Dendritic cell treated with granulocyte-macrophage colony-stimulating factor and Interleukin-4, amounts not matched to agents 40 ng/mL and 50 ng/mL, for 4 days (primary cell): ENCODE data around the gene FOXP2.

Experiments
- H3K27ac Mint-ChIP-seq: one replicate; pipeline ENCODE4 v1.8.0; 2022; ENCODE audit warnings: mild to moderate bottlenecking, mixed read lengths
- H3K27me3 Mint-ChIP-seq: one replicate; pipeline ENCODE4 v1.8.0; 2022; ENCODE audit warnings: mild to moderate bottlenecking, mixed read lengths
- H3K36me3 Mint-ChIP-seq: one replicate; pipeline ENCODE4 v1.8.0; 2022; ENCODE audit warnings: low read depth, mixed read lengths
- H3K4me1 Mint-ChIP-seq: one replicate; pipeline ENCODE4 v1.8.0; 2022; ENCODE audit warnings: low read depth, mixed read lengths
- H3K4me3 Mint-ChIP-seq: one replicate; pipeline ENCODE4 v1.8.0; 2022; ENCODE audit warnings: mild to moderate bottlenecking, moderate library complexity, mixed read lengths
- H3K9me3 Mint-ChIP-seq: one replicate; pipeline ENCODE4 v1.8.0; 2022; ENCODE audit warnings: mixed read lengths
- intact Hi-C: fragments of 100-400 bp; cut with micrococcal nuclease; formaldehyde crosslinking; loops from one replicate; pipeline ENCODE4 v1.15.0; 2022

The FOXP2 gene

DNA sequence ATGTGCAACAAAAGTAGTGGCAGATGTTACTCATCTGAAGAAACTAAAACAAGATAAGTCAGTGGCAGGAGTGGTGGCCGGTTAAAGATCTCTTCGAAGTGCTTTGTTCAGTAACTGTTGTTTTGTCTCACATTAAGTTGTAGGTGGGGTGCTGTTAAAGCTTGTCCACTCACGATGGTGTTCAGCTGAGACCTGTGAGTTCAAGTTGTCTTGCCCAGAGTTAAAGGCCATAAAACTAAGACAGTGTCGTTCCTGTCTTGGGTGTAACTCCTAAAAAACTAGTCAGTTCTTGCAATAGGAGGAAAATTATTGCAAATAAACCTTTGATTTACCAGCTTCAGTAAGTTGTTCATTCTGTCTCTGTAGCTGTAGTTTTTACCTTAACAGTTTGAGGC lies 857 bp upstream of the FOXP2 start:
- Mint-ChIP-seq H3K36me3 (no peaks in the 10 kb centered on the region), H3K27ac (no peak overlapping the region), H3K4me3 (no peak overlapping the region), H3K27me3 (no peaks in the 10 kb centered on the region), H3K9me3 (no peaks in the 10 kb centered on the region), H3K4me1 (no peaks in the 10 kb centered on the region)
- intact Hi-C loops, result no loop called here

DNA sequence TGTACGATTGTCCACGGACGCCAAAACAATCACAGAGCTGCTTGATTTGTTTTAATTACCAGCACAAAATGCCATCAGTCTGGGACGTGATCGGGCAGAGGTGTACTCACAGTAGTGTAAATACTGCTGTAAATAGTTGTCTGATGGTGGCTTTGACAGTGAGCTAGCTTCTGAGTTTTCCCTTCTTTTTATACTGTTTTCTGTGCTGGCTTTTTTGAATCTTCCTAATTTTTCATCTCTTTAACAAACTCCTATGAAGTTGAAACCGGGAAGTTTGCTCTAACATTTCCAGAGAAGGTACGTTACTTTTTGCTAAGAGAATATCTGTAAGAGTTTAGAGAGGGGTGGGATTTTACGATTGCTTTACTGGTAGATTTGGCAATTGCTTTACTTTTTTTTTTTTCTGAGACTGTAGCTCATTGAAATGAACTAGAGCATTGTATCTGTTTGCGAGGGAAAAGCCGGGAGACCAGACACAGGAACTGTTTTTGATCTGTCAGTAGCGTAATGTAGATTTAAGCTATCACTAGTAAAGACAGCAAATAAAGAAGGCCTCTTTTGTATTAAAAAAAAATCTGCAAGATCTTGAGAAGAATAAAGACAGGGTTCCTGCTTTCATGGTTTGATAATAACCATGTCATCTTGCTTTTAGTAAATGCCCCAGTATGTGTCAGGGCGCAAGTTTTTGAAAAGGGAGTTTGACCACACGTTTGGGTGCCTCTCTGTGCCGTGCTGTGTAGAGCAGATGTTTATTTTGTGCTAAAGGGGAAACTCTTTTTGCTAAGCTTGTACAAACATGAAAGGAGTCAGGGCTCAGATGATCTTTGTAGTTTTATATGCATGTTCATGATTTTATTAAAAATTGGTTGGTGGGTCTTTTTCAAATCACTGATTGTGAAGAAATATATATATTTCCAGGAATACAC lies 712 bp downstream of the FOXP2 start:
- Mint-ChIP-seq H3K36me3 (no peaks in the 10 kb centered on the region), H3K4me3 (no peak overlapping the region), H3K9me3 (no peaks in the 10 kb centered on the region), H3K27ac (no peak overlapping the region), H3K4me1 (no peaks in the 10 kb centered on the region), H3K27me3 (no peaks in the 10 kb centered on the region)
- intact Hi-C loops, result no loop called here

DNA sequence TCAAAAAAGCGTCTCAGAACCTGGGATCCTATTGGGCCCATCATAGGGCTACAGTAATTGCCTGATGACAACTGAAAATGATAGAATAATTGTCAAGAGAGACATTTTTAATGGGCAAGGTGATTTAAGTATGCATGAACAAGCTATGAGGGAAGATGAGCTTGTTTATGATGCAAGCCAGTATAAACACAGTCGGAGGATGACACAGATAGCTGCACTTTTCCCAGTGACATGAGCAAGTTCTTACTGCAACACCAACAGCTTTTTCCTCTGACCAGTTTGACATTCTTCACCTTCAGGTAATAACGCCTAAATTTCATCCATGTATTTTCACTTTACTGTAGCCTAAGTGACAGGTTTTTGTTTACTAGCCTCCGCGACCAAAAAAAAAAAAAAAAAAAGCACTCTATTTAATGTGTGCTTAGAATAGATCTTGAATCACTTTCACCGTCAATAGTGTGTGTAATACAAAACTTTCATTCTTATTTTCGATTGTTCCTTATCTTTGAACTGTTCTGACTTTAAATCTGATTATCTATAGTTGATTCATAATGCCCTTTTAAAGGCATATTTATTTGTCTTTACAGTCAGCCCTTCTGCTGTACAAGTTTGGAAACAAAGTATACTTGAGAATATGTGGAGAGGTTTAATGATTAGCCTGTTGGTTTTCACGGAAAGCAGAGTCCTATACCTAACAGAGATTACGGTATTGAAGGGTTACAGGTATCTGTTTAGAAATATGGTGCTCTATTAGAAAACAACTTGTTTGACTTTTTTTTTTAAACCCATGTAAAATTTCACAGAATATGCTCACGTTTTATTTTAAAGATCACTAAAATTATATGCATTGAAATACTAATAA lies 1.7 kb downstream of the FOXP2 start:
- no peak overlapping the region for H3K27ac Mint-ChIP-seq
- H3K36me3 Mint-ChIP-seq, result no peaks in the 10 kb centered on the region

DNA sequence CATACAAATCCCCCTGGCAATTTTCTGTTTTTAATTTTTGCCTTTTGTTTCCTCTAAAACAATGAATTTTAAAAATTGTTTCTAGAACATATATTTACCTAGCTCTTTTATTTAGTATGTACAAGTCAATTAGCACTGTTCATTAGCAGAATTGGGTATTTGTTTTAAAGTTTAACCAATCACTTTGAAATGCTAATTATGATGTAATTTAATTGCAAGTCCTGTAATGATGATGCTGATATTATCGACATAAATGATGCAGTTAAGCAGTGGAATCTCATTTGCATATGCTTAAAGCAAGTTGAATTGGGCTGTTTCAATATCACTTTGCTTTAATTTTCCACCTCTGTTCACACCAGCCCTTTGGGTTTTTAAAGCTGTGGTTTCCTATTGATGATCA lies 2.7 kb downstream of the FOXP2 start:
- Mint-ChIP-seq H3K4me1 (no peaks in the 10 kb centered on the region), H3K27ac (no peak overlapping the region), H3K27me3 (no peaks in the 10 kb centered on the region), H3K36me3 (no peaks in the 10 kb centered on the region), H3K9me3 (no peaks in the 10 kb centered on the region), H3K4me3 (no peak overlapping the region)
- intact Hi-C loops, result no loop called here

More for the DNA sequence above, 1.7 kb downstream of the FOXP2 start:
- intact Hi-C loops, result no loop called here
- no peaks in the 10 kb centered on the region for H3K4me1 Mint-ChIP-seq
- no peaks in the 10 kb centered on the region for H3K9me3 Mint-ChIP-seq
- H3K4me3 Mint-ChIP-seq, result no peak overlapping the region
- no peaks in the 10 kb centered on the region for H3K27me3 Mint-ChIP-seq

DNA sequence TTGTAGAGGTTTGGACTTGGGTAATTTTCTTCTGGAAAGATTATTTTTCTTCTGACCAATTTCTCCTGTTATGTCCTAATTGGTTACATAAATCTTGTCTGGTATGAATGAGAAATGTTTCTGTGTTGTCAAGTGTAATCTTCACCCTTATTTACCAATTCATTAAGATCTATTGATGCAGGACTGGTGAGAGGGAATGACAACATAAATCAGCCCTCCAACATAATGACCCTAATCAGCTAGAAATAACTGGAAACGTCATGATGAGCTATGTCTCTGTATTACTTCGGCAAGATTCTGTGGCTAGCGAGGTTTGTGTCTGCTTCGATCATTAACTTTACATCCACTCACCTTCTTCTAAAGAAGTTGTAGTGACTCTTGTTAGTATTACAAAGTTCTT lies 3.5 kb downstream of the FOXP2 start:
- Mint-ChIP-seq H3K27me3 (no peaks in the 10 kb centered on the region), H3K4me3 (no peak overlapping the region), H3K36me3 (no peaks in the 10 kb centered on the region), H3K4me1 (no peaks in the 10 kb centered on the region), H3K9me3 (no peaks in the 10 kb centered on the region), H3K27ac (no peak overlapping the region)
- intact Hi-C loops, result no loop called here

DNA sequence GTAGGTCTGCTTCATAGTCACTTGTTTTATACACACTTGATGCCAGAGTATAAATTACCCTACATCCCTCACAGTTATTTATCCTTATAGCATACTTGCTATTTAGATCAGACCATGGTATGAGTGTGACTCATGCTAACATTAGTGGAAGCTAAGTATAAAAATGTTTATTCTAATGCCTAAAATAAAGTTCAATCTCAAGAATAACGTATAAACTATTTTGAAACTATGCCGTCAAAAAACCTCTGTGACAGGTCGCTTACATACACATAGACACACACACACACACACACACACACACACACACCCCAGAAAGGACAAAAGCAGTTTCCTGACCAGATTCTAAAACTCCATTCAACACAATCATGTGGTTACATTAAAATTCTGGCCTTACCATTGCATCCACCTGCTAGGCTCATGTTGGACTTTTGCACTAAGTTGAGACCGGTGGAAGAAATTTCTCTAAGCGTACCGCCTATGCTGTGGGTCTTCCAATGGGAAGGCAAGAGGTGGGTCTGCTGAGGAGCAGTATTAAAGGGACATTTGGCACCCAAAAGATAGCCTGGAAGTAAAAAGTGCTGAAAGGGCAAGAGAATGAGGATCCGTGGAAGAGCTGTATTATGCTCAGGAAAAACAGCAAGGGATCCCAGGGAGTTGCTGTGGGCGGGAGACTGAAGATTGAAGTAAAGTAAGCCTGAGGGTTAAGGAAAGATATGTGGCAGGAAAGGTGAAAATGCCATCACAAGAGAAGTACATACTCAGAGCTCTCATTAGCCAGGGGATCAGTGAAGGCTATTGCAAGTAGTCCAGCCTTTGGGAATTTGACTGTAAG lies 5.0 kb downstream of the FOXP2 start:
- Mint-ChIP-seq H3K4me1 (no peaks in the 10 kb centered on the region), H3K9me3 (no peaks in the 10 kb centered on the region), H3K4me3 (no peak overlapping the region), H3K36me3 (no peaks in the 10 kb centered on the region), H3K27me3 (no peaks in the 10 kb centered on the region), H3K27ac (no peak overlapping the region)
- intact Hi-C loops, result no loop called here

DNA sequence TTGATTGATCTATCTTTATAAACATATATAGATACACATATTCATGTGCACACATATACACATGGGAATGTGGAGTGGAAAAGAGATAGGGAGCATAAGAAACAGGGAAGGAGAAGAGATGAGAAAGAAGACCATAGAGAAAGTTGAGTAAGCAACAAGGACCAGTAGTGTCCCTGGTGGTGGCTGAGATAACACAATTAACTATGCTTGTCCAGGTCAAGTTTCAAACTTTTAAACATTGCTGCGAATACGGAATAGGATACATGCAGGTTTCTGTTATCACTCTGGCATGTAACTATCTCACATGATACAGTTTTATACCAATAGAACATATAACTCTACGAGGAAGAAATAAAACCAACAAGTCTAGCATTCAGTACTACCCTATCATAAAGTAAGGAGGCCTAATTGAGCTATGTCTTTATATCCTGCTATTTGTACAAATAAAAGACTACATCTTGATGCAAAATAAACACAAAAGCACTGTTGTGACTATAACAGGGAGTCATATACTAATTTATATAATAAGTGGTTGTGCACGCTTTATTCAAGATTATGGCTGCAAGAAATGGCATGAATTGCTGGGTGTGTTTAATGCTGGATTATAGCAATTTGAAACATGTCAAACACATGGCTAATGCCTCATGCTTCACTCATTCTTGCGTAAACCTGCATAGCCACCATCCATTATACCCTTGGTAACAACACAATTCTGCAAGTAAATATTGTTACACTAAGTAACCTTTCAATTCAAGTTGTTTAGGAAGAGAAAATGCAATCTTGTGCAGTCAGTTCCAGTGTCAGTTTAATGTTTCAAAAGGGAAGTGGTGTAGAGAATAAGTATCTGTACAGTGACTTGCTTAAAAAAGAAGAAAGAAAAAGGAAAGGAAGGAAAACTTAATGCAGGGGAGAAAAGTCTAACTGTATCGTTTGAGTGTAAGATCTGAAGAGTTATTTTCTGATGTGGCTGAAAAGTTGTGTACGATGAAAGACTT lies 8.2 kb downstream of the FOXP2 start:
- Mint-ChIP-seq H3K36me3 (no peaks in the 10 kb centered on the region), H3K4me3 (no peak overlapping the region), H3K27me3 (no peaks in the 10 kb centered on the region), H3K27ac (no peak overlapping the region), H3K9me3 (no peaks in the 10 kb centered on the region), H3K4me1 (no peaks in the 10 kb centered on the region)
- intact Hi-C loops, result no loop called here

DNA sequence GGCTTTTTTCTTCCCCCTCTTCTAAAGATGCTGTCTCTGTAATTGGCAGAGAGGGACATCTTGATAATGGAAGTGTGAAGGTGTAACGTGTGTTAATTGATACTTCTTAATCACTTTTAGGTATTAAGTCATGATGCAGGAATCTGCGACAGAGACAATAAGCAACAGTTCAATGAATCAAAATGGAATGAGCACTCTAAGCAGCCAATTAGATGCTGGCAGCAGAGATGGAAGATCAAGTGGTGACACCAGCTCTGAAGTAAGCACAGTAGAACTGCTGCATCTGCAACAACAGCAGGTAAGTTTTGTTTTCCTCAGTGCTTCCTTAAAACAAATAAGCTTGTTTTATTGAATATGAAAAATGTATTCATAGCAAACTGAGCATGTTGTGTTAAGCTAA lies 11.8 kb downstream of the FOXP2 start:
- Mint-ChIP-seq H3K27me3 (no peaks in the 10 kb centered on the region), H3K4me1 (no peaks in the 10 kb centered on the region), H3K9me3 (no peaks in the 10 kb centered on the region), H3K4me3 (no peak overlapping the region), H3K27ac (no peak overlapping the region), H3K36me3 (no peaks in the 10 kb centered on the region)
- intact Hi-C loops, result no loop called here

DNA sequence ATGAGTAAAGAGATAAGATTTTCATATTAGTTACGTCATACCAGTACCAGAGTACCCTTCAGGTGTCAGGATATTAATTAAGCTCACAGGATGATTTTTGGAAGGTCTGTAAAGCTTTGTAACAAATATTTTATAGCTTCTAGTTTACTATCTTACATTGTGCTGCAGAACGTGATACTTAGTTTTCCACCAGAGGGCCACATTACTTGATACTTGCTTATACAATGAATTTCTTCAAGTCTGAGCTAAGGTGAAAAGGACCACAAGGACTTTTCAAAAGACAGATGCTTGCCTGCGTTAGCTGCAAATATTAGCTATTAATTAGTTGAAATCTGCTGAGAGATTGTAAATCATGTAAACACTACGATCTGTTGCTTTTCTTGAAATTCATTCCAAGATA lies 12.2 kb downstream of the FOXP2 start:
- Mint-ChIP-seq H3K9me3 (no peaks in the 10 kb centered on the region), H3K4me1 (no peaks in the 10 kb centered on the region), H3K27me3 (no peaks in the 10 kb centered on the region), H3K36me3 (no peaks in the 10 kb centered on the region), H3K4me3 (no peak overlapping the region), H3K27ac (no peak overlapping the region)
- intact Hi-C loops, result no loop called here

DNA sequence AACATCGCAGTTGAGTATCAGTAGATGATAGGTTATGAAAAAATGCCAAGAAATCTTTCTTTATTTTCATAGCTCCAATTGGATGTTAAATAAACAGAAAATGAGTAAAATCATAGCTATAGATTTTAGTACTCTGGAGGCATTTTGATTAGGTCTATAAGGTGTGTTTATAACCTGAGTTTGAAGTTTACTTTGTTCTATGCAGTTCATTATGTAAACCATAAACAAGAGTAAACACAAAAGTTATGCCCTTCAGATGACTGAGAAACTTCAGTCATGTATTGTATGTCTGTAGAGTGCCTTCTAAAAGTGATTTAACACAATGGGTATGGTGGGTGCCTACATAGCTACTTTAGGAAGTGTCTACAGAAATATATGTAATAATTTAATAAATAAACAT lies 13.6 kb downstream of the FOXP2 start:
- H3K9me3 Mint-ChIP-seq, result no peaks in the 10 kb centered on the region
- H3K4me1 Mint-ChIP-seq, result no peaks in the 10 kb centered on the region

DNA sequence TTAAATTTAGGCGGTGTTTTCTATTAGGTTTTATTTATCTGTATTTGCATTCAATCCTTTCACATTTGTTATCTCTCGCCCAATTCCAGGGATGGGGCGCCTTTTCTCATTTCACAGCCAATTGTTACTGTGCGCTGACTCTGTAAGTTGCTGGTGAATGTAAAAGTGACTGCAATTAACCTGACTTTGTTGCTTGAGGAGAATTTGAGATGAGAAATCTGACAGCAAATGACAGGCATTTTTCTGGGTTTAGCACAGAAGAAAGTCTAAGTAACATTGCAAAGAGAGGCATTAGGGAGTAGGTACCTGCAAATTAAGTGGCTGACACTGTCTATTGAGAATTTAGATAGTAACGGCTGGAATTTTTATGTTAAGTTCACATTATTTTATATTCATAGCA lies 16.6 kb downstream of the FOXP2 start:
- no peak overlapping the region for H3K27ac Mint-ChIP-seq
- no peaks in the 10 kb centered on the region for H3K4me1 Mint-ChIP-seq
- H3K4me3 Mint-ChIP-seq, result no peak overlapping the region
- no peaks in the 10 kb centered on the region for H3K36me3 Mint-ChIP-seq
- H3K27me3 Mint-ChIP-seq, result no peaks in the 10 kb centered on the region
- intact Hi-C loops, result no loop called here
- H3K9me3 Mint-ChIP-seq, result no peaks in the 10 kb centered on the region

More for the DNA sequence above, 13.6 kb downstream of the FOXP2 start:
- H3K36me3 Mint-ChIP-seq, result no peaks in the 10 kb centered on the region
- no peak overlapping the region for H3K27ac Mint-ChIP-seq
- no peaks in the 10 kb centered on the region for H3K27me3 Mint-ChIP-seq
- intact Hi-C loops, result no loop called here
- H3K4me3 Mint-ChIP-seq, result no peak overlapping the region

DNA sequence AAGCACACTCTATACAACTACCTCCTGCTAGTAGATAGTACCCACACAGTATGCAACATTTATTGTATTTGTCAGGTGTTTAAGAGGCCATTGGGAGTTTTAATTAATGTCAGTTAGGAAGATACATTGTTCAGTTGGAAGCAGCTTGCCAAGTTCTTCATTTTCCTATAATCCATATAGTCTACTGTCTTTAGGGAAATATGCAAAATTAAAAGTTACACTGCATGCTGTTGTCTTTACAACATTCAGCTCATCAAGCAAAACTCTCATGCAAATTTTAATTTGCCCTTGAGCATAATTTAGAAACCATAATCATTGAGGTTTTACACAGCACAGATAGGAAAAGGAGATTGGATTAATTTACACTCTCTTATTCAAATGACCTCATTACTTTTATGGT lies 17.4 kb downstream of the FOXP2 start:
- H3K27me3 Mint-ChIP-seq, result no peaks in the 10 kb centered on the region
- H3K4me3 Mint-ChIP-seq, result no peak overlapping the region
- H3K4me1 Mint-ChIP-seq, result no peaks in the 10 kb centered on the region
- no peaks in the 10 kb centered on the region for H3K9me3 Mint-ChIP-seq
- H3K36me3 Mint-ChIP-seq, result no peaks in the 10 kb centered on the region
- intact Hi-C loops, result no loop called here
- no peak overlapping the region for H3K27ac Mint-ChIP-seq

DNA sequence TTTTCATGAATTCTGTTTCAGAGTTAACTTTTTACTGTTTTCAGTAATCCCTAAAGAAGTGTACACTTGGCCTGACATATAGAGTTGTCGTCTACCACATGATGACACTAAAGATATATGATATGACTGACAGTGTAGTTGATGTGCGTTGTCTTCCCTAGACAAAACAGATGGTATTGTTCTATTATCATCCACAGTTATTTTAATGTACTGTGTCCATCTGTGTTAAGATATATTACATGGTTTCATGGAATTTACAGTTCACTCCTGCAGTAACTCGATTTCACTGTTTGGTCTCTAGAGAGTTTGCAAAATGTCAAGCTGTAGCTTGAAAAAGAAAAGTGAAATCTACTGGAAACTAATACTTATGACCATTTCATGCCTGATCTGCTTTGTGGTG lies 18.1 kb downstream of the FOXP2 start:
- Mint-ChIP-seq H3K27ac (no peak overlapping the region), H3K4me1 (no peaks in the 10 kb centered on the region), H3K27me3 (no peaks in the 10 kb centered on the region), H3K9me3 (no peaks in the 10 kb centered on the region), H3K4me3 (no peak overlapping the region), H3K36me3 (no peaks in the 10 kb centered on the region)
- intact Hi-C loops, result no loop called here
